DND-41 (cell line): ENCODE measurements around the gene ADCY9.

Source experiments
- EZH2 ChIP-seq: IDR thresholded peaks from 3 replicates; pipeline ENCODE4 v1.6.1; 2012; ENCODE audit warnings: borderline replicate concordance, low read depth, mild to moderate bottlenecking, moderate library complexity, low read length, inconsistent platforms; ENCODE audit not compliant: severe bottlenecking
- TF ChIP-seq, protein P1 (sequence below): IDR thresholded peaks from 2 replicates; pipeline ENCODE4 v1.5.1; 2012; ENCODE audit warnings: borderline replicate concordance, low read length, moderate library complexity, mild to moderate bottlenecking; ENCODE audit not compliant: poor library complexity, severe bottlenecking; ENCODE audit errors: extremely low read depth

DNA sequence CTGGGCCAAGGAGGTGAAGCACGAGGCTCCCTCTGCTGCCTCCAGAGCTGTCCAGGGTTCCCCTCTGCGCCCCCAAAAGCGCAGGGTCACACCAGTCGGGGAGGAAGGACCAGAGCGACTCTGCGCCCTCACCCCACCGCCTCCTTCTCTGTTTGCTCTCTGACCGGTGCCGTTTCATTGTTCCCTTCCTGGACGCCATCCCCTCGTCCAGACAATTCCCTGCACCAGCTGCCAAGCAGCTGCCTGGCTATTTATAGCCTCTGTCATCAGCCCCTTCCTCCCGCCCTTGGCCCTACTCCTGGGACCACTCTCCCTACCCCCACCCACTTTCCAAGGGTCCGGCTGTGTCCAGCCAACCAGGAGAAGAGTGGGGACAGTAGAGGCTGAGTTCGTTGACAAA lies 167.0 kb downstream of the ADCY9 start:
- TF ChIP-seq, protein P1, sequence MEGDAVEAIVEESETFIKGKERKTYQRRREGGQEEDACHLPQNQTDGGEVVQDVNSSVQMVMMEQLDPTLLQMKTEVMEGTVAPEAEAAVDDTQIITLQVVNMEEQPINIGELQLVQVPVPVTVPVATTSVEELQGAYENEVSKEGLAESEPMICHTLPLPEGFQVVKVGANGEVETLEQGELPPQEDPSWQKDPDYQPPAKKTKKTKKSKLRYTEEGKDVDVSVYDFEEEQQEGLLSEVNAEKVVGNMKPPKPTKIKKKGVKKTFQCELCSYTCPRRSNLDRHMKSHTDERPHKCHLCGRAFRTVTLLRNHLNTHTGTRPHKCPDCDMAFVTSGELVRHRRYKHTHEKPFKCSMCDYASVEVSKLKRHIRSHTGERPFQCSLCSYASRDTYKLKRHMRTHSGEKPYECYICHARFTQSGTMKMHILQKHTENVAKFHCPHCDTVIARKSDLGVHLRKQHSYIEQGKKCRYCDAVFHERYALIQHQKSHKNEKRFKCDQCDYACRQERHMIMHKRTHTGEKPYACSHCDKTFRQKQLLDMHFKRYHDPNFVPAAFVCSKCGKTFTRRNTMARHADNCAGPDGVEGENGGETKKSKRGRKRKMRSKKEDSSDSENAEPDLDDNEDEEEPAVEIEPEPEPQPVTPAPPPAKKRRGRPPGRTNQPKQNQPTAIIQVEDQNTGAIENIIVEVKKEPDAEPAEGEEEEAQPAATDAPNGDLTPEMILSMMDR: no peak
- no peak for TF ChIP-seq EZH2
